Liver (tissue), 3 donors: Measurements from ENCODE around the gene LHFPL2.

Experiments used
- FOXA2 ChIP-seq: IDR thresholded peaks from 2 replicates; pipeline ENCODE4 v1.6.1; 2016; ENCODE audit warnings: antibody characterized with exemption
- GABPA ChIP-seq, 2 donors: IDR thresholded peaks in 1 of 2; conservative IDR thresholded peaks in 1 of 2; 2 replicates each; pipeline ENCODE4 v1.6.1; 2016; ENCODE audit warnings: antibody characterized with exemption in 2 of 2, mild to moderate bottlenecking in 1 of 2, moderate library complexity in 1 of 2
- MAX ChIP-seq: IDR thresholded peaks from 2 replicates; pipeline ENCODE4 v1.6.1; 2016; ENCODE audit warnings: antibody characterized with exemption
- TAF1 ChIP-seq: conservative IDR thresholded peaks from 2 replicates; pipeline ENCODE4 v1.6.1; 2016; ENCODE audit warnings: antibody characterized with exemption, mild to moderate bottlenecking
- YY1 ChIP-seq: IDR thresholded peaks from 2 replicates; pipeline ENCODE4 v1.6.1; 2016; ENCODE audit warnings: antibody characterized with exemption, mild to moderate bottlenecking
- TF ChIP-seq, protein P1 (sequence below): fragments of 150-350 bp; IDR thresholded peaks from 2 replicates; pipeline ENCODE4 v1.5.1; 2017; ENCODE audit warnings: improper control_type of control experiment, low read depth, low read length; ENCODE audit not compliant: missing input control
- TF ChIP-seq, protein P2 (sequence below): IDR thresholded peaks from 2 replicates; pipeline ENCODE4 v1.6.1; 2016; ENCODE audit warnings: antibody characterized with exemption
- donor health status: healthy.
- donor health status: healthy.

DNA sequence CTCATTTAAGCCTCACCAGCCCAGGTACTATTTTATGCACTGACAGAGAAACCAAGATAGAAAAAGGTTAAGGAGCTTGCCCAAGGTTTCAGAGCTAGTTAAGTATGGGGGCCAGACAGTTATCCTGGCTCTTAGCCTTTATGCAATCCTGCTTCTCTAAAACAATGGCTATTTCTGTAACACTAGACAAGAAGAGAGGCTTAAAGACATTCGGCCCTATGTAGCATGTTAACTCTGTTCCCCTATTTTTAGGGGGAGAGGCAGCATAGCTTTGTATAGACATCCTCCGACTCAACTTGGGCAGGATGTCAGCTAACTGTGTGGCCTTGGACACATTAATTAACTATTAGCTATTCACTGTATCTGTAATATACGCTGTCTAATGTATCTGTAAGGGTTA lies 54.6 kb downstream of the LHFPL2 start:
- TF ChIP-seq, protein P1, sequence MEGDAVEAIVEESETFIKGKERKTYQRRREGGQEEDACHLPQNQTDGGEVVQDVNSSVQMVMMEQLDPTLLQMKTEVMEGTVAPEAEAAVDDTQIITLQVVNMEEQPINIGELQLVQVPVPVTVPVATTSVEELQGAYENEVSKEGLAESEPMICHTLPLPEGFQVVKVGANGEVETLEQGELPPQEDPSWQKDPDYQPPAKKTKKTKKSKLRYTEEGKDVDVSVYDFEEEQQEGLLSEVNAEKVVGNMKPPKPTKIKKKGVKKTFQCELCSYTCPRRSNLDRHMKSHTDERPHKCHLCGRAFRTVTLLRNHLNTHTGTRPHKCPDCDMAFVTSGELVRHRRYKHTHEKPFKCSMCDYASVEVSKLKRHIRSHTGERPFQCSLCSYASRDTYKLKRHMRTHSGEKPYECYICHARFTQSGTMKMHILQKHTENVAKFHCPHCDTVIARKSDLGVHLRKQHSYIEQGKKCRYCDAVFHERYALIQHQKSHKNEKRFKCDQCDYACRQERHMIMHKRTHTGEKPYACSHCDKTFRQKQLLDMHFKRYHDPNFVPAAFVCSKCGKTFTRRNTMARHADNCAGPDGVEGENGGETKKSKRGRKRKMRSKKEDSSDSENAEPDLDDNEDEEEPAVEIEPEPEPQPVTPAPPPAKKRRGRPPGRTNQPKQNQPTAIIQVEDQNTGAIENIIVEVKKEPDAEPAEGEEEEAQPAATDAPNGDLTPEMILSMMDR: no peak
- TF ChIP-seq, protein P2, sequence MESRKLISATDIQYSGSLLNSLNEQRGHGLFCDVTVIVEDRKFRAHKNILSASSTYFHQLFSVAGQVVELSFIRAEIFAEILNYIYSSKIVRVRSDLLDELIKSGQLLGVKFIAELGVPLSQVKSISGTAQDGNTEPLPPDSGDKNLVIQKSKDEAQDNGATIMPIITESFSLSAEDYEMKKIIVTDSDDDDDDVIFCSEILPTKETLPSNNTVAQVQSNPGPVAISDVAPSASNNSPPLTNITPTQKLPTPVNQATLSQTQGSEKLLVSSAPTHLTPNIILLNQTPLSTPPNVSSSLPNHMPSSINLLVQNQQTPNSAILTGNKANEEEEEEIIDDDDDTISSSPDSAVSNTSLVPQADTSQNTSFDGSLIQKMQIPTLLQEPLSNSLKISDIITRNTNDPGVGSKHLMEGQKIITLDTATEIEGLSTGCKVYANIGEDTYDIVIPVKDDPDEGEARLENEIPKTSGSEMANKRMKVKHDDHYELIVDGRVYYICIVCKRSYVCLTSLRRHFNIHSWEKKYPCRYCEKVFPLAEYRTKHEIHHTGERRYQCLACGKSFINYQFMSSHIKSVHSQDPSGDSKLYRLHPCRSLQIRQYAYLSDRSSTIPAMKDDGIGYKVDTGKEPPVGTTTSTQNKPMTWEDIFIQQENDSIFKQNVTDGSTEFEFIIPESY: no peak
- no peak for TF ChIP-seq YY1
- TF ChIP-seq TAF1: no peak
- no peak for TF ChIP-seq MAX
- no peak for TF ChIP-seq FOXA2
- no peak for TF ChIP-seq GABPA (IDR thresholded peaks at IDR 0.05 in 1 of 2, conservative IDR thresholded peaks at IDR 0.05 in 1 of 2)
